GM18873 (cell line): ENCODE measurements around the gene CYSTM1.

Experiments used
- ATAC-seq: cut with Tn5 transposase; IDR thresholded peaks from one replicate; pipeline ENCODE4 v1.9.1; 2021; ENCODE audit warnings: mild to moderate bottlenecking, moderate library complexity, moderate number of reproducible peaks; ENCODE audit not compliant: unreplicated experiment, low FRiP score

Gene CYSTM1

GRCh38 chr5:140250386-140250785 lies 75.4 kb downstream of the CYSTM1 start:
- ATAC-seq, result no peak

DNA sequence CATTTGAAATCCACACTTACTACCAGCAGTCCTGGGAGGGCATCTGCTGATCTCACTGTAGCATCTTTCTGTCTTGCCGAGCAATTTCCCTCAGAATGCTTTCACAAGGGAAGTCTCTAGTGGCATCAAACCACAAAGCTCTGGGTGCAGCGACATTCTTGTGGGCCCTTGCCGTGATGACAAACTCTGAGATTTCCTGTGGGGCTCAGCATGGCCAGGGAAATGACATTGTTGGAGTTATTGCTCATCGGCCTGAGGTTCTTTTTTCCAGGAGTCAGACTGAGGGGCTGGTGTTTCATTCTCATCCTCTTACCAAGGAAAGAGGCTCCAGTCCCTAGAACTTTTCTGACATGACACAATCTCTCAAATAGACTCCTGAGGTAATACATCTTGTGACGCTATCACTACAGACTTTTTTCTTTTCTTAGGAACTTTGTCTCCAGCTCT lies 76.6 kb downstream of the CYSTM1 start:
- ATAC-seq, result peak; percentile 75

DNA sequence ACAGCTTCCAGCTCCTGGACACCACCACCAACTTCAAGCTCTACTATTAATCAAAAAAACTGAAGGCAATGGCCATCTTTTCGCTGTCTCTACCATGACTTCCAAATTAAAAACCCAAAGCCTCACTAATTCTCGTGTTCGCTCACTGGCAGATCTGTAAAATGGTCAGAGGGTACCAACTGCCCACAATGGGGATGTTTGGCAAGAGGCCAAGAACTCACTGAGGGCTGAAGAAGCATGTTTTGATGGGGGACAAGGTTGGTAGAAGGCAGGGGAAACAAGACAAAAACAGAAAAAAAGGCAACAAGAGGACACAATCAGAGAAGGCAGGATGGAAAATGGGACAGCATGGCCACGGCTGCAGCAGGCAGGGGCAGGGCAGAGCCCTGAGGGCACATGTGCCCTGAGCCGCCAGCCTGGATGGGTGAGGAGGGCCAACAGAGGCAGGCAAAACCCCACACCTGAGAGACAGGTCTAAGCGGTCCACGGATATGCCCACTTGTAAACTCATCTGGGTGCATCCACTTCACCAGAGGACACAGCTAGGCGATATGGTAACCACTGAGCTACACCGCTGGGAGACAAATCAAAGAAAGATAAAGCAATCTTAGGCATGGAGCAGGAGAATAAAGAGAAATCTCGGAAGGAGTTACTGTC lies 77.6 kb downstream of the CYSTM1 start:
- no peak for ATAC-seq

DNA sequence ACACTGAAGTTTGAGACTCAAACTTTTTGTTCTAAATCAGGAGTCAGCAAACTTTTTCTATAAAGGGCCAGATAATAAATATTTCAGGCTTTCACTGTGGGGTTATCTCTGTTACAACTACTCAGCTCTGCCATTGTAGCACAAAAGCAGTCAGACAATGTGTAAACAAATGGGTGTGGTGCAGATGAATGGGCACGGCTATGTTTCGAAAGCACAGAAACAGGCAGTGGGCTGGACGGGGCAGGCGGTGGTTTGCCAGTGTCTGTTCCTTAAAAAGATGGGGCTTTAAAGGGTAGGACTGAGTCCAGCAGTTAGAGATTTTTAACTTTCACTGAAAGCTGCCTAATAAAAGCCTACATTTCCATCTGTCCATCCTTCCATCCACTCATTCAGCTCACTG lies 79.0 kb downstream of the CYSTM1 start:
- no peak for ATAC-seq

DNA sequence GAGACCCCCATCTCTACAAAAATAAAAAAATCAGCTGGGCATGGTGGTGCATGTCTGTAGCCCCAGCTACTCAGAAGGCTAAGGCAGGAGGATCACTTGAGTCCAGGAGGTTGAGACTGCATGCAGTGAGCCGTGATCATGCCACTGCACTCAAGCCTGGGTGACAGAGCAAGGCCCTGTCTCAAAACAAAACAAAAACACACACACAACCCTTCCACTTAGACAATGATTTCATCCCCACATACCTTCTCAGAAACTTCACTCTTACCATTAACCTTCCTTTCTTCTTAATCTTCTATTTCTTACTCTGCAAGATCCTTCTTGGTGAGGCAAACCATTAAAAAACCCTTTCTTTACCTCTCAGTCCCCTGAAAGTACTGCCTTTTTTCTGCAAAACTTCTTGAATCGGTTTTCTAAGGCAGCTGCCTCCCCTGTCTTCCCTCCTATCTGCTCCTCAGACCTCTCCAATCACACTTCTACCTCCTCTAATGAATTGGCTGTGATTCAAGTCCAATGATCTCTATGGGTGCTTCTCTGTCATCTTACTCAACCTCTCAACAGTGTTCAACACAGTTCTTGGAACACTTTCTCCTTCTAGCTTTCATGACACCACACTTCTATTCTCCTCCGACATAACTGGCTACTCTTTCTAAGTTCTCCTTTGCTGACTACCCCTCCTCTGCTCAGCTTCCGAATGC lies 80.6 kb downstream of the CYSTM1 start:
- ATAC-seq, result no peak

GRCh38 chr5:140256726-140257125 lies 81.7 kb downstream of the CYSTM1 start:
- no peak for ATAC-seq

DNA sequence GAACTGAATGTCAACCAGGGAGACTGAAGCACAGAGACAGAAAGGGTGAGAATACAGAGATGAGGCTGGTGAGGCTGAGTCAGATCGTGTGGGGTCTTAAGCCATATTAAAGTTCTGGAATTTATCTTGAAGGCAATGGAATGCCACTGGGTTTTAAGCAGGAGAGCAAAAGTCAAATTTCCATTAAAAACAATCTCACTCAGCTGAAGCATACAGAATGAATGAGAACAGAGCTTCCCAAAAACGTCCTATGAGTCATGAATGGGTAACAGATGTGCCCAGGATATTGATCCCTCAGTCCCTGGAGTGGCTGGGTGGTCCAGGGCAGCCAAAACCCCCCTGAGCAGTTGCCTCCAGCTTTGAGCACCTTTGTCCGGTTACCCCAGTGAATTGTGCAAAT lies 83.0 kb downstream of the CYSTM1 start:
- no peak for ATAC-seq

GRCh38 chr5:140258873-140259272 lies 83.9 kb downstream of the CYSTM1 start:
- ATAC-seq, result no peak

DNA sequence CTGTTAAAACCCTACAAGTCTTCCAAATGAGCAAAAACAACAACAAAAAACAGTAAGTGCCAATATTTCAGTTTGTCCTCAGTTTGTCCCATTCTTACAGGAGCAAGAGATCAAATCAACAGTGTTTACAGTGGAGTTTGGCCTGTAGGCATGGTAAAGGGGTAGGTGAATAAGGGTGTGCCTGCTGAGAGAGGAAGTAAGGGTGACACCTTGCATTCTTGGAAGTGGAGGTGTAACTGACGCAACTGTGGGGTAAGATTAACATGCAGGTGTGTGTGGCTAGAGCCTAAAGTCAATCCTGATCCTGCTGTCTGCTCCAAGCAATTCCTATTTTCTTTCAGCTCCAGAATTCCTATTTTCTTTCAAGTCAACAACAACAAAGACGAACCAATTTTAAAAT lies 84.5 kb downstream of the CYSTM1 start:
- ATAC-seq, result no peak

DNA sequence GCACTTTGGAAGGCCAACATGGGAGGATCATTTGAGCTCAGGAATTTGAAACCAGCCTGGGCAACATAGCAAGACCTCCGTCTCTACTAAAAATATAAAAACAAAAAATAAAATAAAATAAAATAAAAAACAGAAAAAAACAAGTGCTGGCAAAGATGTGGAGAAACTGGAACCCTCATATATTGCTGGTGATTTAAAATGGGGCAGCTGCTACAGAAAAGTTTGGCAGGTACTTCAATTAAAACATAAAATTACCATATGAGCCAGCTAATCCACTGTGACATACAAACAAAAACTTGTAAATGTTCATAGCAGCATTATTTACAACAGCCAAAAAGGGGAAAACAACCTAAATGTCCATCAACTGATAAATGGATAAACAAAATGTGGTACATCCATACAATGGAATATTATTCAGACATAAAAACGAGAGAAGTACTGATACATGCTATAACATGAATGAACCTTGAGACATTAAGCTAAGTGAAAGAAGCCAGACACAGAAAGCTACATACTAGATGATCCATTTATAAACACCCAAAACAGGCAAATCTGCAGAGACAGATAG lies 85.2 kb downstream of the CYSTM1 start:
- ATAC-seq, result no peak

DNA sequence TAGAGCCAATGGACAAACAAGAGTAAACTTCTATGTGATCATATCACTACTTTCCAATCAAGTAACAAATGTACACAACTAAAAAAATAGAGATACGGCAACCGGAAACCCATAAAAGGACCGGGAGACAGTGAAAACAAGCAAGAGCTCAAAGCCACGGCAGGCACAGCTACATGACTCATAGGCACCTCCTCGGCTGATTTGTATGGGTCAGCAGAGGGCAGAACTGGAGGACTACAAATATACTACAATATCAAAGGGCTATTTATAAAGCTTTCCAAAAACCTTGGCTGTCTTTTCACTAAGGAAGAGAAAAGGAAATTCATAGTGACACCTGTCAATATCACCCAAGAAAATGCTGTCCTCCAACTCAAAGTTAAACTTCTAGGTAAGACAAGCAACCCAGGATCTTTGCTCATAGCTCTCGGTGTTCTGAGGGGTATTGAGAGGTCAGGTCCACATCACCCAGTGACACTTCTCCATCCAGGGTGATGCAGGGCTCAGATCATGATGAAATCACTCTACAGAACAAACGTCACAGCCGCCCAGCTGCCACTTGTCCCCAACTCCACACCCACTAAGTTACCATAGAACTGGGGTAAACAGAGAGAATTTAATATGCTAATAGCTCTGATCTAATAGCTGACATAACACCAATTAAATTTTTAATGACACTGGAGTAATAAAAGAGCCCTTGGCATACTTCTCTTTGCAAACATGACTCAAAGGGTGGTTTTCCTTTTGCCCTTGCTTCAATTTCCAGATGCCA lies 86.6 kb downstream of the CYSTM1 start:
- no peak for ATAC-seq

DNA sequence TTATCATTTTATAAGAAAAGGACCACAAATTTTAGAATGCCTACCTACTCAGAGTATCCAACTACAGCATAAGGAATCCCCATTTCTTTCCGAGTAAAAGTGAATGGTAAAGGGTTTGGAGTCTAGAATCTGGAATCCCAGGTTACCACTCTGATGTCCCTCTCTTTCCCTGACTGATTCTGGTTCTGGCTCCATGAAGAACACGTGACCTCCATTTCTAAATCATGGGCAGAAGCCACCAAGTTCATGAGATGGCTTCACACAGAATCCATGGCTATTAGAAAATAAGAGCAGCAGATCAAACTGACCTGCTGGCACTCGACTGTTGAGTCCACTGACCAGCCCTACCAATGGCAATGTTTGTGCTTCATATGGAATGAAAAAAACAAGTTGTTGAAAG lies 87.2 kb downstream of the CYSTM1 start:
- no peak for ATAC-seq

DNA sequence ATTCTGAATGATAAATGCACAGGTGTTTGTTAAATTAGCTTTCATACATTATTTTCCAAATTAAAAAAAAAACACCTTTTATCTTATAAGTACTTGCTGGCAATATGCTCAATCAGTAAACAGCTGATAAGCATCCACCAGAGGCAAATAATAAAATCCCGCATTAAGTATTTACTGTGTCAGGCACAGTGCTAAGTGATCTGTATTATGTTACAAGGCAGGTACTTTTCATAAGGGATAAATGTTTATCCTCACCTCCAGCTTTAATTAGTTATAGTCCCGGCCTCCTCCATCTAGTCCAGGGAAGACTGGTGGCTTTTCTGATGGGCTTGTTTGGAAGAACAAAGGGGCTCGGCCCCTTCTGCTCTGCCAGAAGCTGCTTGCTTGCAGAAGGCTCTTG lies 87.9 kb downstream of the CYSTM1 start:
- no peak for ATAC-seq

DNA sequence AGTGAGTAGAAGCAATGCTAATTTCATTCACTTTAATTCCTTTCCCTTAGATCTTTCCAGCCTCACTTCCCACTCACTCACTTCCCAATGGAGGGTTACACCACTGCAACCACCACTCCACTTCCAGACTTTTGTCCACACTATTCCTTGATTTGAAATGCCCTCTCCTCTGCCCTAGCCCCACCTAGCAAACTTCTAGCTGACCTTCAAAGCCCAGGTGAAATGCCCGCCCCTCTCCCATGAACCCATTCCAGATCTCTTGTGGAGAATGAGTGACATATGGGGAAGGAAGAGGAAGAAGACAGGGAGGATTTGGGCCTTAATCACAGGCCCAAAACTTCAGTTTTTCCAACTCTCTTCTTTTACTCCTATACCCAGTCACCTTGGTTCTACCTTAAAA lies 90.9 kb downstream of the CYSTM1 start:
- no peak for ATAC-seq

- no peak for ATAC-seq
Observed at GRCh38 chr5:140266471-140267200, 91.6 kb downstream of the CYSTM1 start.

DNA sequence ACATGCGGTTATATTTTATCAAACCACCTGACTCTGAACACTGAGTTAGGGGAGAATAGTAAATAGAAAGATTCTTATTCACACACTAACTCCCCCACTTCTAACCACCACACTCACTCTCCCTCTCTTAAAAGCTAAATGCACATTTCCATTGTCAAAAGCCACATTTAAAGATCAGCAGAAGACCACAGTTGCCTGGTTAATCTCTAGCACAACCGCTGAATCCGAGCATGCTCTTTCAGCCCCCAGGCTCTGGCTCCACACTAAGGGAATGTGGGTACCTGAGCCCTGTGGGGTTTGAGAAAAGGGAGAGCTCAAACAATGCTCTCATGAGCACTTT lies 92.2 kb downstream of the CYSTM1 start:
- no peak for ATAC-seq

- ATAC-seq, result no peak
Observed at GRCh38 chr5:140267559-140268018, 92.6 kb downstream of the CYSTM1 start.

DNA sequence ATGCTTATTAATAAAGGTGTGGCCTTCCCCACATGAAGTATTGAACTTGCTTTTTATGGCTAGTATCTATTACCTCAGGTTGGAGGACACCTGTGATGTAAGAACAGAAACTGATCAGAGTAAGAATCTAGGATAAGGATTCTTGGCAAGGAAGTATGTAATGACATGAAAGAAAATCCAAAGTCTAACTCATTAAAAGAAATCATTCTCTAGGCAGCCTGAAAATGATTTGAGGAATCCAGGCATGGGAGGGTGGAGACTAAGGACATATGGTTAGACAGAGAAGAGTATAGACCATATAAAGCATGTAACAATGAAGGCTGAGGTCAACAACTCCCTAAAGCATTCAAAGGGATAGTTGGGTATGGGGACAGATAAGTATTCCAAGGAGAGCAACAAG lies 95.0 kb downstream of the CYSTM1 start:
- ATAC-seq, result no peak

- no peak for ATAC-seq
Observed at GRCh38 chr5:140273401-140273877, 98.5 kb downstream of the CYSTM1 start.

- ATAC-seq, result no peak
Observed at GRCh38 chr5:140275837-140276236, 100.8 kb downstream of the CYSTM1 start.
